HepG2 (cell line): ENCODE measurements around the gene TCEANC. TPM values are rescaled to one million over a fixed set of nuclear protein-coding genes. Genes with fewer than 3 reads are reported as not detected.
A peak's percentile ranks its signal among the peaks of the same experiment; 100 is the strongest.

Experiments used
- CBX5 ChIP-seq: sonication (generic); formaldehyde crosslinking; IDR thresholded peaks from 2 replicates; pipeline ENCODE4 v1.4.0; 2020; ENCODE audit warnings: missing genetic modification reagents, borderline replicate concordance
- FOXK1 ChIP-seq: sonication (generic); formaldehyde crosslinking; IDR thresholded peaks from 2 replicates; pipeline ENCODE4 v1.4.0; 2020; ENCODE audit warnings: low read depth, missing genetic modification reagents, borderline replicate concordance
- GATAD1 ChIP-seq: IDR thresholded peaks from 2 replicates; pipeline ENCODE4 v1.6.1; 2016; ENCODE audit warnings: missing genetic modification reagents, missing compliant biosample characterization
- GATAD2A ChIP-seq: IDR thresholded peaks from 2 replicates; pipeline ENCODE4 v1.6.1; 2016
- HNRNPH1 ChIP-seq: fragments of 200-400 bp; formaldehyde crosslinking; optimal IDR thresholded peaks from 2 replicates; pipeline ENCODE3; 2017; ENCODE audit warnings: mild to moderate bottlenecking, low read depth, low read length
- MBNL3 ChIP-seq: fragments of 250-450 bp; sonication (Bioruptor Pico); conservative IDR thresholded peaks from 2 replicates; pipeline ENCODE4 v1.8.0; 2022; ENCODE audit warnings: mild to moderate bottlenecking, inconsistent platforms
- MXI1 ChIP-seq: IDR thresholded peaks from 3 replicates; pipeline ENCODE4 v1.6.1; 2012; ENCODE audit warnings: low read depth, low read length, inconsistent platforms, borderline replicate concordance
- RARA ChIP-seq: IDR thresholded peaks from 2 replicates; pipeline ENCODE4 v1.6.1; 2016; ENCODE audit warnings: missing genetic modification reagents, missing compliant biosample characterization
- RFX5 ChIP-seq: IDR thresholded peaks from 2 replicates; pipeline ENCODE4 v1.6.1; 2011; ENCODE audit warnings: low read depth, low read length, improper control_type of control experiment
- SALL1 ChIP-seq: sonication (generic); formaldehyde crosslinking; IDR thresholded peaks from 2 replicates; pipeline ENCODE4 v1.8.0; 2022; ENCODE audit warnings: mild to moderate bottlenecking, missing genetic modification reagents
- SNAPC5 ChIP-seq: sonication (generic); formaldehyde crosslinking; IDR thresholded peaks from 2 replicates; pipeline ENCODE4 v1.8.1; 2023; ENCODE audit warnings: mild to moderate bottlenecking, missing genetic modification reagents, borderline replicate concordance
- ZBTB40 ChIP-seq, 2 experiments: fragments of 450-650 bp in 1 of 2; sonication (generic) in 1 of 2; formaldehyde crosslinking in 1 of 2; IDR thresholded peaks; 2 replicates each; pipeline versions ENCODE4 v1.6.1 to v1.8.0; 2016 to 2022; ENCODE audit warnings: antibody characterized with exemption in 1 of 2, mild to moderate bottlenecking in 1 of 2, missing genetic modification reagents in 1 of 2
- ZFP37 ChIP-seq: sonication (generic); formaldehyde crosslinking; IDR thresholded peaks from 2 replicates; pipeline ENCODE4 v1.4.0; 2020; ENCODE audit warnings: missing genetic modification reagents, borderline replicate concordance
- ZFP41 ChIP-seq: sonication (generic); formaldehyde crosslinking; IDR thresholded peaks from 2 replicates; pipeline ENCODE4 v1.4.0; 2020; ENCODE audit warnings: mild to moderate bottlenecking, missing genetic modification reagents, borderline replicate concordance
- ZFX ChIP-seq: sonication (generic); formaldehyde crosslinking; IDR thresholded peaks from 2 replicates; pipeline ENCODE4 v1.4.0; 2020; ENCODE audit warnings: mild to moderate bottlenecking, low read depth, missing genetic modification reagents, moderate library complexity
- ZNF230 ChIP-seq: sonication (generic); formaldehyde crosslinking; IDR thresholded peaks from 2 replicates; pipeline ENCODE4 v1.4.0; 2020; ENCODE audit warnings: mild to moderate bottlenecking, missing genetic modification reagents
- ZNF383 ChIP-seq: sonication (generic); formaldehyde crosslinking; IDR thresholded peaks from 2 replicates; pipeline ENCODE4 v1.4.0; 2020; ENCODE audit warnings: missing genetic modification reagents, mild to moderate bottlenecking, borderline replicate concordance
- ZNF768 ChIP-seq: sonication (generic); formaldehyde crosslinking; IDR thresholded peaks from 2 replicates; pipeline ENCODE4 v1.4.0; 2020; ENCODE audit warnings: missing genetic modification reagents
- ZNF850 ChIP-seq: sonication (generic); formaldehyde crosslinking; conservative IDR thresholded peaks from 2 replicates; pipeline ENCODE4 v1.9.0; 2021; ENCODE audit warnings: mild to moderate bottlenecking, missing genetic modification reagents
- ZSCAN25 ChIP-seq: sonication (generic); formaldehyde crosslinking; IDR thresholded peaks from 2 replicates; pipeline ENCODE4 v1.8.0; 2022; ENCODE audit warnings: mild to moderate bottlenecking, missing genetic modification reagents
- ZSCAN5A ChIP-seq: sonication (generic); formaldehyde crosslinking; IDR thresholded peaks from 2 replicates; pipeline ENCODE4 v1.8.0; 2022; ENCODE audit warnings: mild to moderate bottlenecking, missing genetic modification reagents, borderline replicate concordance
- polyA plus RNA-seq, 8 experiments: library from polyadenylated mRNA; depleted of rRNA in 3 of 8; stranded (reverse) in 7 of 8; unstranded in 1 of 8; fragments of >200 nt; fragmentation: Illumina TruSeq in 4 of 8; extraction: Trizol in 4 of 8; gene quantifications; 2 replicates each; pipeline versions ENCODE4 v1.2.1 to v1.2.3, GENCODE V29; 2011 to 2016; ENCODE audit warnings: low read depth in 4 of 8, missing spikeins in 1 of 8, mixed read lengths in 1 of 8; ENCODE audit not compliant: insufficient read depth in 1 of 8
- total RNA-seq, 5 experiments: library from RNA; depleted of rRNA; stranded (reverse); fragments of >200 nt; fragmentation: Illumina TruSeq; extraction: Trizol; gene quantifications; 2 replicates each; pipeline ENCODE4 v1.2.3, GENCODE V29; 2016; ENCODE audit warnings: low read depth in 1 of 5

The TCEANC gene
- total and polyA plus RNA-seq, 2 of the 13 experiments (the other 11 are each of a cell fraction or from before 2014, with no cell fraction given) = 0.51 to 0.97 TPM

- TF ChIP-seq ZBTB40 (IDR thresholded peaks at IDR 0.05) = no peak
- no peak for TF ChIP-seq ZBTB40 (CRISPR knock-in tag; IDR thresholded peaks at IDR 0.05)
- 0 out of 2 replicates have a peak, but pooled peaks have one; percentile 18 for TF ChIP-seq ZFX (CRISPR knock-in tag)
- TF ChIP-seq CBX5 (CRISPR knock-in tag) = no peak
- no peak for TF ChIP-seq MBNL3
- TF ChIP-seq RARA (CRISPR knock-in tag) = peak; percentile 24; the same call in 1 of the 2 replicates
- no peak for TF ChIP-seq HNRNPH1
- no peak for TF ChIP-seq ZFP37 (CRISPR knock-in tag)
- no peak for TF ChIP-seq ZSCAN5A (CRISPR knock-in tag)
- TF ChIP-seq GATAD1 (CRISPR knock-in tag) = no peak
- TF ChIP-seq ZSCAN25 (CRISPR knock-in tag) = no peak
- peak; percentile 12; the same call in 1 of the 3 replicates for TF ChIP-seq MXI1
- no peak for TF ChIP-seq ZNF230 (CRISPR knock-in tag)
- TF ChIP-seq ZFP41 (CRISPR knock-in tag) = no peak
- TF ChIP-seq ZNF383 (CRISPR knock-in tag) = no peak
- no peak for TF ChIP-seq ZNF850
- TF ChIP-seq FOXK1 (CRISPR knock-in tag) = peak; percentile 40; the same call in 1 of the 2 replicates
- peak; percentile 28; the same call in 1 of the 2 replicates for TF ChIP-seq SALL1 (CRISPR knock-in tag)
- no peak for TF ChIP-seq SNAPC5 (CRISPR knock-in tag)
- no peak for TF ChIP-seq RFX5
- TF ChIP-seq GATAD2A = peak; percentile 48; the same call in 1 of the 2 replicates
- TF ChIP-seq ZNF768 = no peak
These were observed 5.2 kb upstream of the TCEANC start (continued) for GRCh38 chrX:13647709-13648212.
